ENCODE measurements around the gene GCC1.

GRCh38 chr7:127595737-127596136, 10.3 kb upstream of the GCC1 start:
- TF ChIP-seq TAF1 (IDR thresholded peaks at IDR 0.05; ENCODE audit: borderline replicate concordance, insufficient read depth, low read length) (no peak), POLR2AphosphoS5 (IDR thresholded peaks at IDR 0.05; ENCODE audit: low read depth, low read length) (no peak), SIN3A (IDR thresholded peaks at IDR 0.05; ENCODE audit: borderline replicate concordance, insufficient read depth, low read length) (no peak), FOXP2 (optimal IDR thresholded peaks at IDR 0.05; ENCODE audit: borderline replicate concordance, extremely low read depth, extremely low read length, insufficient read depth) (no peak)

Data from PFSK-1 (cell line).